ENCODE data around the gene VWA2.

VWA2 gene

GRCh38 chr10:114259824-114260223 lies 20.8 kb downstream of the VWA2 start:
- no peak for TF ChIP-seq CTCF (IDR thresholded peaks at IDR 0.05; ENCODE audit: insufficient read depth, low read depth, low read length, missing control alignments)

GRCh38 chr10:114260366-114260765 lies 21.3 kb downstream of the VWA2 start:
- H3K4me3 ChIP-seq (ENCODE audit: low read depth, low read length) = no peak overlapping the region
- no peak for DNase-seq (ENCODE audit: low read depth)
- no peak for TF ChIP-seq CTCF (IDR thresholded peaks at IDR 0.05; ENCODE audit: insufficient read depth, low read depth, low read length, missing control alignments)

More at GRCh38 chr10:114259824-114260223, 20.8 kb downstream of the VWA2 start:
- H3K4me3 ChIP-seq (ENCODE audit: low read depth, low read length) = no peak overlapping the region
- no peak for DNase-seq (ENCODE audit: low read depth)

GRCh38 chr10:114261076-114261475 lies 22.0 kb downstream of the VWA2 start:
- H3K4me3 ChIP-seq (ENCODE audit: low read depth, low read length) = no peak overlapping the region
- no peak for TF ChIP-seq CTCF (IDR thresholded peaks at IDR 0.05; ENCODE audit: insufficient read depth, low read depth, low read length, missing control alignments)
- DNase-seq (ENCODE audit: low read depth) = peak; percentile 50

- no peak for DNase-seq (ENCODE audit: low read depth)
- no peak overlapping the region for H3K4me3 ChIP-seq (ENCODE audit: low read depth, low read length)
- TF ChIP-seq CTCF (IDR thresholded peaks at IDR 0.05; ENCODE audit: insufficient read depth, low read depth, low read length, missing control alignments) = no peak
Measured at GRCh38 chr10:114262496-114262895, 23.4 kb downstream of the VWA2 start.

- no peak for TF ChIP-seq CTCF (IDR thresholded peaks at IDR 0.05; ENCODE audit: insufficient read depth, low read depth, low read length, missing control alignments)
- DNase-seq (ENCODE audit: low read depth) = no peak
- H3K4me3 ChIP-seq (ENCODE audit: low read depth, low read length) = no peak overlapping the region
Measured at GRCh38 chr10:114265392-114266053, 26.5 kb downstream of the VWA2 start.

GRCh38 chr10:114266521-114266920 lies 27.5 kb downstream of the VWA2 start:
- TF ChIP-seq CTCF (IDR thresholded peaks at IDR 0.05; ENCODE audit: insufficient read depth, low read depth, low read length, missing control alignments) = no peak
- H3K4me3 ChIP-seq (ENCODE audit: low read depth, low read length) = no peak overlapping the region
- DNase-seq (ENCODE audit: low read depth) = no peak
